ENCODE results near the gene UBE2J2.

GRCh38 chr1:1240348-1240732 is 33.3 kb downstream of the UBE2J2 start:
- TF ChIP-seq EZH2 (IDR thresholded peaks at IDR 0.05; ENCODE audit: insufficient read depth, poor library complexity, severe bottlenecking) (no peak), EZH2phosphoT487 (IDR thresholded peaks at IDR 0.05; ENCODE audit: insufficient read depth, low read depth) (no peak)
